HepG2 (cell line): Measurements from ENCODE around the gene OR7G2.

Experiments
- EEA1 ChIP-seq: sonication (generic); formaldehyde crosslinking; IDR thresholded peaks from 2 replicates; pipeline ENCODE4 v1.5.1; 2020; ENCODE audit warnings: mild to moderate bottlenecking, missing genetic modification reagents, borderline replicate concordance
- MXI1 ChIP-seq: IDR thresholded peaks from 3 replicates; pipeline ENCODE4 v1.6.1; 2012; ENCODE audit warnings: low read depth, low read length, inconsistent platforms, borderline replicate concordance
- PATZ1 ChIP-seq: sonication (generic); formaldehyde crosslinking; IDR thresholded peaks from 2 replicates; pipeline ENCODE4 v1.4.0; 2020; ENCODE audit warnings: missing genetic modification reagents
- REPIN1 ChIP-seq: sonication (generic); formaldehyde crosslinking; IDR thresholded peaks from 2 replicates; pipeline ENCODE4 v1.8.0; 2022; ENCODE audit warnings: missing genetic modification reagents, low read depth, mild to moderate bottlenecking, borderline replicate concordance
- TAF1 ChIP-seq: sonication (generic); formaldehyde crosslinking; IDR thresholded peaks from 2 replicates; pipeline ENCODE4 v1.4.0; 2020; ENCODE audit warnings: missing genetic modification reagents
- ZNF143 ChIP-seq: sonication (generic); formaldehyde crosslinking; IDR thresholded peaks from 2 replicates; pipeline ENCODE4 v1.4.0; 2020; ENCODE audit warnings: missing genetic modification reagents
- ZNF543 ChIP-seq: sonication (generic); formaldehyde crosslinking; IDR thresholded peaks from 2 replicates; pipeline ENCODE4 v1.4.0; 2020; ENCODE audit warnings: mild to moderate bottlenecking, missing genetic modification reagents

DNA sequence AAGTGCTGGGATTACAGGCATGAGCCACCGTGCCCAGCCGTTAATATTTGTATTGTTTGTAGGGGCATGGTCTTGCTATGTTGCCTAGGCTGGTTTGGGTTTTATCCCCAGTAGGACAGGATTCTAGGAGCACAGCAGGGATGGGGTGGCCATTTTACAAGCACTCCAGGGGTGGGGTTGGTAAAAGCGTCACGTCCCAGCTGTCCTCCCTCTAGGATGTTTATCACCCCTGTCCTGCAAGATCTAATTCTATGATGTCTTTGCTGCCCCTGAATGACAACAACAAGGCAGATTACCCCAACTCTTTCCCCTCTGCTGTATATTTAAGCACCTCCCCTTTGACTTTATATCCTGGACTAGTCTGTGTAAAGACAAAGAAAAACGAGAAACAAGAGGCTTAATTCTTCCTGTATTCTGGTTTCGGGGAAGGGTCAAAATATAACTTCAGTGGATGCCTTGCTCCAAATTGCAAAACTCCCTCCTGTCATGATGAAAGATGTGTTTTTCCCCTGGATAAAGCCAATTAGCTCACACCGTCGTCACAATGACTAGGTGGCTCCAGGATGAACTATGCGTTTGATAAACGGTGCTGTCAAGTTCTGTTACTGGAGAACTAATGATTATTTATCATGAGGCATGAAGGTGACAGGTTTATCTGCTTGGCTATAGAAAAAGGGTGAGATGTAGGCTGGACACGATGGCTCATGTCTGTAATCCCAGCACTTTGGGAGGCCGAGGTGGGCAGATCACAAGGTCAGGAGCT lies 48.2 kb downstream of the OR7G2 start:
- no peak for TF ChIP-seq MXI1
- TF ChIP-seq PATZ1 (CRISPR knock-in tag) = no peak
- TF ChIP-seq ZNF543 (CRISPR knock-in tag) = no peak
- no peak for TF ChIP-seq EEA1
- TF ChIP-seq REPIN1 (CRISPR knock-in tag) = no peak
- TF ChIP-seq ZNF143 (CRISPR knock-in tag) = no peak
- no peak for TF ChIP-seq TAF1 (CRISPR knock-in tag)
